Spinal cord (tissue), 10 donors: ENCODE measurements around the gene ATP8A2. TPM values are rescaled to one million over a fixed set of nuclear protein-coding genes. Genes with fewer than 3 reads are reported as not detected.
A peak's percentile ranks its signal among the peaks of the same experiment; 100 is the strongest.
"Not testable (repeated sequence)": the region's sequence is repeated elsewhere in the genome, so short reads cannot be mapped to it uniquely, and the experiment has no call there.

Experiments
- DNase-seq, 6 donors: peaks; one replicate each; pipeline versions ENCODE4 v3.0.0 to v3.0.0-alpha.2; 2013 to 2015; ENCODE audit warnings: low spot score in 6 of 6, low read depth in 4 of 6
- H3K27ac ChIP-seq: one replicate; pipeline ENCODE4 v1.5.1; 2013; ENCODE audit warnings: low read depth, low read length, control low read depth
- H3K27me3 ChIP-seq: one replicate; pipeline ENCODE4 v1.6.1; 2013; ENCODE audit warnings: low read length; ENCODE audit not compliant: control insufficient read depth, insufficient read depth
- H3K36me3 ChIP-seq: one replicate; pipeline ENCODE4 v1.6.1; 2013; ENCODE audit warnings: low read length; ENCODE audit not compliant: control insufficient read depth, insufficient read depth
- H3K4me1 ChIP-seq: one replicate; pipeline ENCODE4 v1.6.1; 2013; ENCODE audit warnings: low read length; ENCODE audit not compliant: control insufficient read depth, insufficient read depth
- H3K4me3 ChIP-seq: one replicate; pipeline ENCODE4 v1.5.1; 2013; ENCODE audit warnings: low read depth, low read length, control low read depth
- H3K9me3 ChIP-seq: one replicate; pipeline ENCODE4 v1.6.1; 2013; ENCODE audit warnings: low read length; ENCODE audit not compliant: control insufficient read depth, insufficient read depth
- whole genome bisulfite sequencing: methylation state at CpG from one replicate; pipeline ENCODE4 v1.1.5; 2013; ENCODE audit warnings: missing lambda C conversion rate; ENCODE audit not compliant: insufficient coverage; 5-methylcytosine and 5-hydroxymethylcytosine counted together
- polyA plus RNA-seq, 2 donors: library from polyadenylated mRNA; unstranded; fragments of 120-200 nt; gene quantifications; one replicate each; pipeline ENCODE4 v1.2.1, GENCODE V29; 2013; ENCODE audit not compliant: insufficient read length in 2 of 2
- total RNA-seq, 2 donors: library from RNA; depleted of rRNA in 1 of 2; stranded (reverse); fragments of 120-200 nt in 1 of 2; fragments of >200 nt in 1 of 2; gene quantifications; one replicate each; pipeline versions ENCODE4 v1.2.3 to v1.2.4, GENCODE V29; 2013 to 2014
- donor health status: healthy.

Gene ATP8A2
- total and polyA plus RNA-seq, 4 donors = 14.9 to 59.0 (median 28.0) TPM

- Histone ChIP-seq H3K27me3 (peaks cover 5% of the 10 kb centered on the region), H3K4me3 (no peak overlapping the region), H3K4me1 (peaks cover 5% of the 10 kb centered on the region), H3K9me3 (no peaks in the 10 kb centered on the region), H3K36me3 (no peaks in the 10 kb centered on the region), H3K27ac (no peak overlapping the region)
- no CpG with 5 or more reads among the region's 3 CpGs for WGBS
- no peak for DNase-seq
These were observed 394.8 kb downstream of the ATP8A2 start for GRCh38 chr13:25766576-25766975.

GRCh38 chr13:25766991-25767390 is 395.2 kb downstream of the ATP8A2 start:
- Histone ChIP-seq H3K27me3 (peaks cover 5% of the 10 kb centered on the region), H3K27ac (no peak overlapping the region), H3K4me3 (no peak overlapping the region), H3K36me3 (no peaks in the 10 kb centered on the region), H3K4me1 (peaks cover 5% of the 10 kb centered on the region), H3K9me3 (no peaks in the 10 kb centered on the region)
- DNase-seq = no peak
- no CpG with 5 or more reads among the region's 1 CpG for WGBS

- Histone ChIP-seq H3K9me3 (no peaks in the 10 kb centered on the region), H3K4me1 (peaks cover 5% of the 10 kb centered on the region), H3K27ac (no peak overlapping the region), H3K36me3 (no peaks in the 10 kb centered on the region), H3K4me3 (no peak overlapping the region), H3K27me3 (peaks cover 5% of the 10 kb centered on the region)
- no CpG with 5 or more reads among the region's 4 CpGs for WGBS
- DNase-seq = peak in 1 of 6 donors; percentile 37
These were observed 396.6 kb downstream of the ATP8A2 start for GRCh38 chr13:25768376-25768775.

- Histone ChIP-seq H3K4me3 (no peak overlapping the region), H3K27me3 (peaks cover 2% of the 10 kb centered on the region), H3K9me3 (no peaks in the 10 kb centered on the region), H3K4me1 (peaks cover 5% of the 10 kb centered on the region), H3K27ac (no peak overlapping the region), H3K36me3 (no peaks in the 10 kb centered on the region)
- peak in 2 of 6 donors; percentile 35 to 49 for DNase-seq
- 84% methylated on average over 11 of the region's 13 CpGs for WGBS
These were observed 397.1 kb downstream of the ATP8A2 start for GRCh38 chr13:25768838-25769237.

- no peaks in the 10 kb centered on the region for H3K9me3 ChIP-seq
- H3K36me3 ChIP-seq = no peaks in the 10 kb centered on the region
- DNase-seq = peak in 1 of 6 donors; percentile 36
- peaks cover 2% of the 10 kb centered on the region for H3K27me3 ChIP-seq
- no peak overlapping the region for H3K27ac ChIP-seq
- H3K4me3 ChIP-seq = no peak overlapping the region
- WGBS = 88% methylated on average over 3 of the region's 7 CpGs
- peaks cover 5% of the 10 kb centered on the region for H3K4me1 ChIP-seq
These were observed 398.8 kb downstream of the ATP8A2 start for GRCh38 chr13:25770601-25771000.

- no peaks in the 10 kb centered on the region for H3K36me3 ChIP-seq
- H3K9me3 ChIP-seq = no peaks in the 10 kb centered on the region
- peaks cover 2% of the 10 kb centered on the region for H3K27me3 ChIP-seq
- H3K4me1 ChIP-seq = peaks cover 5% of the 10 kb centered on the region
- no peak for DNase-seq
- H3K4me3 ChIP-seq = no peak overlapping the region
- H3K27ac ChIP-seq = no peak overlapping the region
- WGBS = 71% methylated on average over 4 of the region's 5 CpGs
These were observed 399.4 kb downstream of the ATP8A2 start for GRCh38 chr13:25771202-25771601.

GRCh38 chr13:25771641-25772478 is 400.1 kb downstream of the ATP8A2 start:
- H3K4me1 ChIP-seq = peaks cover 5% of the 10 kb centered on the region
- H3K9me3 ChIP-seq = no peaks in the 10 kb centered on the region
- no peak for DNase-seq
- no peaks in the 10 kb centered on the region for H3K36me3 ChIP-seq
- 63% methylated on average over 8 of the region's 13 CpGs for WGBS
- H3K27ac ChIP-seq = no peak overlapping the region
- no peaks in the 10 kb centered on the region for H3K27me3 ChIP-seq
- H3K4me3 ChIP-seq = no peak overlapping the region

GRCh38 chr13:25772534-25772933 is 400.8 kb downstream of the ATP8A2 start:
- not testable (repeated sequence) for H3K4me1 ChIP-seq, H3K36me3 ChIP-seq, H3K4me3 ChIP-seq, H3K27ac ChIP-seq, DNase-seq, H3K9me3 ChIP-seq, H3K27me3 ChIP-seq
- 92% methylated on average over 4 of the region's 8 CpGs for WGBS

- not testable (repeated sequence) for H3K4me3 ChIP-seq, H3K27me3 ChIP-seq, DNase-seq, H3K36me3 ChIP-seq, H3K27ac ChIP-seq, H3K9me3 ChIP-seq, H3K4me1 ChIP-seq
- WGBS = 100% methylated on average over 1 of the region's 1 CpG
These were observed 402.3 kb downstream of the ATP8A2 start for GRCh38 chr13:25774056-25774455.

GRCh38 chr13:25775275-25775674 is 403.5 kb downstream of the ATP8A2 start:
- no peak overlapping the region for H3K27ac ChIP-seq
- WGBS = 86% methylated on average over 3 of the region's 3 CpGs
- H3K4me3 ChIP-seq = no peak overlapping the region
- no peaks in the 10 kb centered on the region for H3K27me3 ChIP-seq
- no peaks in the 10 kb centered on the region for H3K9me3 ChIP-seq
- DNase-seq = no peak
- H3K4me1 ChIP-seq = peaks cover 3% of the 10 kb centered on the region
- H3K36me3 ChIP-seq = no peaks in the 10 kb centered on the region
